ENCODE measurements around the gene LNX2. TPM values are rescaled to one million over a fixed set of nuclear protein-coding genes. Genes with fewer than 3 reads are reported as not detected.

LNX2 gene
- total RNA-seq, 2 donors from 2014 or later = 13.9 to 15.6 TPM

- Mint-ChIP-seq H3K4me3 (no peak overlapping the region), H3K27ac (no peak overlapping the region), H3K27me3 (ENCODE audit: insufficient read depth) (peaks cover 40% of the 10 kb centered on the region), H3K4me1 (peaks cover 3% of the 10 kb centered on the region), H3K36me3 (ENCODE audit: low read depth) (peaks cover 8% of the 10 kb centered on the region), H3K9me3 (peaks cover 9% of the 10 kb centered on the region)
- no peak for DNase-seq
- Histone ChIP-seq H3K27ac (ENCODE audit: low read depth, low read length) (no peak overlapping the region), H3K9me3 (ENCODE audit: control insufficient read depth, low read length) (peaks cover 3% of the 10 kb centered on the region), H3K4me3 (ENCODE audit: low read length) (no peak overlapping the region), H3K4me1 (ENCODE audit: control insufficient read depth, insufficient read depth, low read length) (no peaks in the 10 kb centered on the region), H3K9ac (ENCODE audit: extremely low read depth, low read length, poor library complexity, severe bottlenecking) (no peak overlapping the region), H3K27me3 (ENCODE audit: control insufficient read depth, insufficient read depth, low read length, poor library complexity, severe bottlenecking) (peaks cover 24% of the 10 kb centered on the region), H3K36me3 (ENCODE audit: control insufficient read depth, insufficient read depth, low read length) (no peaks in the 10 kb centered on the region)
- TF ChIP-seq CTCF (conservative IDR thresholded peaks at IDR 0.05) = no peak
- 92 to 93% methylated on average over 3 to 4 of the region's 4 CpGs for WGBS, 2 experiments (ENCODE audit: insufficient coverage in 1 of 2, insufficient read length in 1 of 2)
Measured at GRCh38 chr13:27523346-27524073, 96.8 kb downstream of the LNX2 start.

GRCh38 chr13:27522847-27523246 lies 97.5 kb downstream of the LNX2 start:
- Mint-ChIP-seq H3K9me3 (peaks cover 2% of the 10 kb centered on the region), H3K27me3 (ENCODE audit: insufficient read depth) (peaks cover 33% of the 10 kb centered on the region), H3K4me1 (peaks cover 3% of the 10 kb centered on the region), H3K4me3 (no peak overlapping the region), H3K36me3 (ENCODE audit: low read depth) (peaks cover 2% of the 10 kb centered on the region), H3K27ac (no peak overlapping the region)
- H3K9me3 ChIP-seq (ENCODE audit: control insufficient read depth, low read length) = no peaks in the 10 kb centered on the region
- no peak for TF ChIP-seq CTCF (conservative IDR thresholded peaks at IDR 0.05)
- no peak overlapping the region for H3K27ac ChIP-seq (ENCODE audit: low read depth, low read length)
- DNase-seq = no peak
- H3K4me3 ChIP-seq (ENCODE audit: low read length) = no peak overlapping the region
- no peak overlapping the region for H3K9ac ChIP-seq (ENCODE audit: extremely low read depth, low read length, poor library complexity, severe bottlenecking)
- peaks cover 24% of the 10 kb centered on the region for H3K27me3 ChIP-seq (ENCODE audit: control insufficient read depth, insufficient read depth, low read length, poor library complexity, severe bottlenecking)
- H3K4me1 ChIP-seq (ENCODE audit: control insufficient read depth, insufficient read depth, low read length) = no peaks in the 10 kb centered on the region
- 41 to 42% methylated on average over 3 to 4 of the region's 4 CpGs for WGBS, 2 experiments (ENCODE audit: insufficient coverage in 1 of 2, insufficient read length in 1 of 2)
- H3K36me3 ChIP-seq (ENCODE audit: control insufficient read depth, insufficient read depth, low read length) = no peaks in the 10 kb centered on the region

GRCh38 chr13:27516103-27516502 lies 104.2 kb downstream of the LNX2 start:
- H3K4me3 ChIP-seq (ENCODE audit: low read length) = no peak overlapping the region
- no peaks in the 10 kb centered on the region for H3K4me1 Mint-ChIP-seq
- H3K27me3 Mint-ChIP-seq (ENCODE audit: insufficient read depth) = peaks cover 9% of the 10 kb centered on the region

More at GRCh38 chr13:27516103-27516502, 104.2 kb downstream of the LNX2 start:
- no peak for TF ChIP-seq CTCF (conservative IDR thresholded peaks at IDR 0.05)
- Histone ChIP-seq H3K27ac (ENCODE audit: low read depth, low read length) (no peak overlapping the region), H3K36me3 (ENCODE audit: control insufficient read depth, insufficient read depth, low read length) (no peaks in the 10 kb centered on the region), H3K9me3 (ENCODE audit: control insufficient read depth, low read length) (no peaks in the 10 kb centered on the region), H3K4me1 (ENCODE audit: control insufficient read depth, insufficient read depth, low read length) (no peaks in the 10 kb centered on the region), H3K27me3 (ENCODE audit: control insufficient read depth, insufficient read depth, low read length, poor library complexity, severe bottlenecking) (no peaks in the 10 kb centered on the region), H3K9ac (ENCODE audit: extremely low read depth, low read length, poor library complexity, severe bottlenecking) (no peak overlapping the region)
- 85 to 100% methylated on average over 1 of the region's 1 CpG for WGBS, 2 experiments (ENCODE audit: insufficient coverage in 1 of 2, insufficient read length in 1 of 2)
- H3K9me3 Mint-ChIP-seq = no peaks in the 10 kb centered on the region
- no peak for DNase-seq
- H3K27ac Mint-ChIP-seq = no peak overlapping the region
- no peaks in the 10 kb centered on the region for H3K36me3 Mint-ChIP-seq (ENCODE audit: low read depth)
- H3K4me3 Mint-ChIP-seq = no peak overlapping the region

All from endodermal cell (in vitro differentiated cells).